T-helper 1 cell treated with Interleukin-12 subunit alpha and Interleukin-12 subunit beta and Interleukin-4 antibody, amounts not matched to agents 30 ng/mL and 1 ng/mL, for 36 hours (primary cell): ENCODE data around the gene METTL22. TPM values are rescaled to one million over a fixed set of nuclear protein-coding genes. Genes with fewer than 3 reads are reported as not detected.

Experiments
- intact Hi-C: fragments of 100-400 bp; cut with micrococcal nuclease; formaldehyde crosslinking; loops from one replicate; pipeline ENCODE4 v1.15.1; 2024
- total RNA-seq: library from RNA; stranded (reverse); gene quantifications from 2 replicates; pipeline ENCODE4 v1.2.3, GENCODE V29; 2022

The METTL22 gene
- total RNA-seq, 1 donor from 2014 or later, result 32.5 TPM

DNA sequence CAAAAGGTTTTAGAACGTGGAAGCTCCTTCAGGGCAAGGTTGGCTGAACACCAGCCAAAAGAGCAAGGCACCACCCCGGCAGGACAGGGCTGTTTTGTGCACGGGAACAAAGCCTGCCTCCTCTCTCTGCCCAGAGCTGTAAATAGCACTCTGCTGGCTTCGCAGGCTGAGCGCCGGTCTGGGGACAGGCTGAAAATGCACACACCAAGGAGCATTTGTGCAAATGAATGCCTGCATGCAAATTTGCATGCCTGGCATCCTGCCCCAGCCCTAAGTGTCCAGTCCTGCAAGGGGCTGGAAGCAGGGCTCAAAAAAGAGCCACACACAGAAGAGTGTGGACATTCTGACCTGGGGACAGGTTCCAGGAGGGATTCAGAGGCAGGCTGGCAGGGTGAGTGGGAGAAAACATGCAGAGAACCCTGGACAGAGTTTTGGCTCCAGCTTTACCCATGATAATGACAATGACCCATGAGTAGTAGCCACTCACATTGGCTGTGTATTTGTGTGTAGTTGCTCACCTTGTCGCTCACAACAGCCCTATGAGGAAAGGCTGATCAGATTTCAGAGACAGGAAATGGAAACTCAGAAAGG, 64.6 kb downstream of the METTL22 start:
- intact Hi-C loops, result no loop called here

DNA sequence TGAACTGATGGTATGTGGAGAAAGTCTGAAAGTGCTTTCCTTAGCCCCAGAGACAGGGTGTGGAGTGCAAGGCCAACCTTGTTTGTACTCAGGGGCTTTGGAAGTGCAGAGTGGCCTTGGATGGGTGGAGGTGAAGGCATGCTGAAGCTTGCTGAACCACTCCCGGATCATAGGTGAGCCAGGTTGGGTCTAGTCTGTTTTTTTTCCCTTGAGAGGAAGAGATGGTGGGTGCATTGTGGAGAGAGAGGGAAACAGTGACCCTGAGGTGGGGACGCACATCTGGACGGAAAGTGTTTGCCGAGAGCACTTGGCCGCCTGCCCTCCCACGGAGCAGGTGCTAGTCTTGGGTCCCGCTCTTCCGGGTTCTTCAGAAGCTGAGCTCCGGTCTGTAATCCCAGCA, 65.4 kb downstream of the METTL22 start:
- intact Hi-C loops, result no loop called here

DNA sequence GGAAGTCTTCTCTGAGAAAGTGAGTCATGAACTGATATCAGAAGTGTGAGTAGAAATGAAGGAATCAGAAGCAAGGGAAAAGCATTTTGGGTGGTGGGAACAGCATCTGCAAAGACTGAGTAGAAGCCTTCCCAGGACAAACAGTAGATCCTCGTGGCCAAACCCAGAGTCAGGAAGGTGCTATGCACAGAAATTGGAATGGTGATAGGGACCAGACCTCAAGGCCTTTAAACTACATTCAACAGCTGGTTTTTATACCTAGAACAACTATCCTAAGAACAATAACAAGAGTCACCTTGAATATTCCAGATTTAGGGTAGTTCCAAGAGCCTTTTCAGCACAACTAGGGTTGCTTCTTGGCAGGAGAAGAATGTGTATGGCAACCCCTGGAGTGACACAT, 68.2 kb downstream of the METTL22 start:
- intact Hi-C loops, result no loop called here

DNA sequence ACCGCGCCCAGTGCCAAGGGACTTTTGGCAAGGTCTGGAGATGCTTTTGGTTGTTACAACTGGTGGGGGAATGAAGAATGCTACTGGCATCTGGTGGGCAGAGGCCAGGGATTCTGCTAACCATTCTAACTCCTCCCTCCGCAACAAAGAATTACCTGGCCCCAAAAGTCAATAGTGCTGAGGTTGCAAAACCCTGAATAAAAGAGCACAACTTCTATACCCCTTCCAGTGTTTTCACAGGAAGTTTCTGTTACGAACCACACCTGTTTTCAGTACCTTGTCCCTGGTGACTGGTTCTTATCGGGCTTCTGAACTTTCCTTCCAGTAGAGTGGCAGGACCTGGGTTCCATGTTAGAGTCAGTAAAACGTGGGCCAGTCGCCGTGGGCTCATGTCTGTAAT, 70.2 kb downstream of the METTL22 start:
- intact Hi-C loops, result no loop called here

DNA sequence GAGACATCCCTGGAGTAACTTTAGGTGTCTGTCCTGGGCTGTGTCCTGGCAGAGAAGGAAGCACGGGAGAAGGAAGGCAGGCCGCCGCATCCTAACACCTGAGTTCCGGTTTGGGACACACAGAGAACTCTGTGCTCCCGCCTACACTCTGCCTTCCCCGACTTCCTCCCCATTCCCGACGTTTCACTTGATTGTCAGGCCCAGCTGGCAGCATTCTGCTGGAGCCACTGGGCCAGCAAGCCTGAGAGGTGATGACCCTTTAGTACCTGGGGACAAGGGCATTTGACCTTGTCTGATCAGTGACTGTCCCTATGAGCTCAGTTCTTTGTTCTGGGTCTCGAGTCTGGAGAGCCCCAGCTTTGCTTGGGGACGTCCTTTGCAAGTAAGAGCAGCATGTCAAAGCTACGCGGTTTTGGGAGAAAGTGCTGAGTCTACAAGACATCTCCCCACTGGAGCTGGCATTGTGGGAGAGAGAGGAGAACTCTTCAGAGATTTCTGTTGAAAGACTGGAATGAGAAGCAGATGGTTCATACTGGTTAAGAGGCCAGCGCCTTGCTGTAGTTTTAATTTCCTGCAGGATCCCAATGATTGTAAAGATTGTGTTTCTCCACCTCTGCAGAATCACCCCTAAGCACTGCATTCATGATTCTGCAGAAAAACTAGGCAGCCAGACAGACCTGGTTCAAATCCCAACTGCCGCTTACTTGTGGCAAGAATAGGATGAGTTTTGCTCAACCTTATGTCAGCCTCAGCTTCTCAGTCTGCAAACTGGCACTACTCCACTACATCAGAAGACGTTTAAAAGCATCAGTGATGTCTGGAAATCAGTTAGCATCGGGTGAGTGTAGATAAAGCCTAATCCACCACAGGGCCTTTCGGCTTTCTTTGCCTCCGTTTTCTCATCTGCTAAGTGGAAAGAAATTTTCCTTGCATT, 73.6 kb downstream of the METTL22 start:
- intact Hi-C loops, result no loop called here

DNA sequence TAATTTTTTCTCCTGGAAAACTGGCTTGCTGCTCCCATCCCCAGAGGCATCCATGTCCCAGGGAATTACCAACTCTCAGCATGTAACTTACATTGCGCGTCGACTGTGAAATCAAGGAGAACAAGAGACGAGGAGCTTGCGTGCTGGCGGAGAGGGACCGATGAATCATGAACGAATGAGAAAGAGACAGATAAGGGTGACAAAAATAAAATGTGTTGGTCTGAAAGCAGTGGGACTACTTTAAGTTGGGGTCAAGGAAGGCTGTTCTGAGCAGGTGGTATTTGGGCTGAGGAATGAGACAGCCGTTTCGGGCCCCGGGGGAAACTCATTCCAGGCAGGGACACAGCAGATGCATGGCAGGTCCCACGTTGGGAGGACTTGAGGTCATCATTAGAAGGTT, 75.4 kb downstream of the METTL22 start:
- intact Hi-C loops, result no loop called here

DNA sequence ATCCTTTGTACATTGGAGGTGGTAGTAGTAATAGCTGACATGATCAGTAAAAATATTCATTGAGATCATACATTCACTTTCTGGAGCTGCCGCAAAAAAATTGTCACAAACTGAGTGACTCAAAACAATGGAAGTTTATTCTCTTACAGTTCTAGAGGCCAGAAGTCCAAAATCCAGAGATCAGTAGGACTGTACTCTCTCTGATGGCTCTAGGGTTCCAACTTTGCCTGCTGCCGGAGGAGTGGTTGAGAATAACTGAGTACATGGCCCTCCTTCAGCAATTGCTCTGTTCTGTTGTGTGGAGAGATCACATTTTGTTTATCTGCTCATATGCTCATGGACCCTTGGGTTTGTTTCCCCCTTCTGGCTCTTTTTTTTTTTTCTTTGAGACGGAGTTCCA, 76.5 kb downstream of the METTL22 start:
- intact Hi-C loops, result no loop called here

Other genes starting within 250 kb of the METTL22 start
- gene TMEM114, start 31.2 kb upstream of the METTL22 start, total RNA-seq, result not detected in 2 replicates
- gene ABAT, start 52.9 kb downstream of the METTL22 start, total RNA-seq, result 10.4 and 10.7 TPM in 2 replicates
- 10.4 and 12.8 TPM in 2 replicates for gene TMEM186, start 175.9 kb downstream of the METTL22 start, total RNA-seq
- 49.8 and 52.2 TPM in 2 replicates for gene PMM2, start 176.1 kb downstream of the METTL22 start, total RNA-seq
- 102 and 105 TPM in 2 replicates for gene CARHSP1, start 247.3 kb downstream of the METTL22 start, total RNA-seq